ENCODE data around the gene LRP8. TPM values are rescaled to one million over a fixed set of nuclear protein-coding genes. Genes with fewer than 3 reads are reported as not detected.
"Not testable (repeated sequence)": the region's sequence is repeated elsewhere in the genome, so short reads cannot be mapped to it uniquely, and the experiment has no call there.

LRP8 gene
- total RNA-seq, 1 experiment from 2014 or later, result 69.5 TPM

DNA sequence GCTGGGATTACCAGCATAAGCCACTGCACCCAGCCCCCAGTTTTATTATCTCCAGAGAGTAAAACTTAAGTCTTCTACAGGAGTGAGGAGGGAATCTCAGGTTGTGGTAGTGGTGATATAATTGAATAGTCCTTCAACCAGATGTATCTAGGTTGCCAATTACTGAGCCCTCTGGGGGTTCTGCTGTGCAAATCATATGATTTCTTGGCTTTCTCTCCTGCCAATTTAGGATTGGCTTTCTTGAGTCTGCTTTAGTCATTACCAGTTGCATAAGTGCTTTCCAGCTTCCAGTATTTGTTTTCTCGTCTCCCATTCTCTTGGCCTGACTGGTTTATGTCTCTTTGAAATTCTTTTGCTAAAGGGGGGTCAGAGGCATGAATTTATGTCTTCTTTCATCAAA is 120.1 kb downstream of the LRP8 start:
- no peak for ATAC-seq
- POLR2A ChIA-PET, result no interaction called here

GRCh38 chr1:53206735-53207379 is 121.0 kb downstream of the LRP8 start:
- no peak for ATAC-seq
- no peaks in the 10 kb centered on the region for H3K27me3 Mint-ChIP-seq (ENCODE audit: low read depth)
- peaks cover 90% of the 10 kb centered on the region for H3K36me3 Mint-ChIP-seq

More for the DNA sequence above, 120.1 kb downstream of the LRP8 start:
- H3K4me3 Mint-ChIP-seq, result no peak overlapping the region
- peaks cover 81% of the 10 kb centered on the region for H3K36me3 Mint-ChIP-seq
- CTCF ChIA-PET, result no interaction called here
- H3K4me1 Mint-ChIP-seq, result no peaks in the 10 kb centered on the region
- no peak for DNase-seq (ENCODE audit: low spot score)
- no peak overlapping the region for H3K27ac Mint-ChIP-seq
- TF ChIP-seq, protein P1, sequence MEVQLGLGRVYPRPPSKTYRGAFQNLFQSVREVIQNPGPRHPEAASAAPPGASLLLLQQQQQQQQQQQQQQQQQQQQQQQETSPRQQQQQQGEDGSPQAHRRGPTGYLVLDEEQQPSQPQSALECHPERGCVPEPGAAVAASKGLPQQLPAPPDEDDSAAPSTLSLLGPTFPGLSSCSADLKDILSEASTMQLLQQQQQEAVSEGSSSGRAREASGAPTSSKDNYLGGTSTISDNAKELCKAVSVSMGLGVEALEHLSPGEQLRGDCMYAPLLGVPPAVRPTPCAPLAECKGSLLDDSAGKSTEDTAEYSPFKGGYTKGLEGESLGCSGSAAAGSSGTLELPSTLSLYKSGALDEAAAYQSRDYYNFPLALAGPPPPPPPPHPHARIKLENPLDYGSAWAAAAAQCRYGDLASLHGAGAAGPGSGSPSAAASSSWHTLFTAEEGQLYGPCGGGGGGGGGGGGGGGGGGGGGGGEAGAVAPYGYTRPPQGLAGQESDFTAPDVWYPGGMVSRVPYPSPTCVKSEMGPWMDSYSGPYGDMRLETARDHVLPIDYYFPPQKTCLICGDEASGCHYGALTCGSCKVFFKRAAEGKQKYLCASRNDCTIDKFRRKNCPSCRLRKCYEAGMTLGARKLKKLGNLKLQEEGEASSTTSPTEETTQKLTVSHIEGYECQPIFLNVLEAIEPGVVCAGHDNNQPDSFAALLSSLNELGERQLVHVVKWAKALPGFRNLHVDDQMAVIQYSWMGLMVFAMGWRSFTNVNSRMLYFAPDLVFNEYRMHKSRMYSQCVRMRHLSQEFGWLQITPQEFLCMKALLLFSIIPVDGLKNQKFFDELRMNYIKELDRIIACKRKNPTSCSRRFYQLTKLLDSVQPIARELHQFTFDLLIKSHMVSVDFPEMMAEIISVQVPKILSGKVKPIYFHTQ (CRISPR knock-in tag; IDR thresholded peaks at IDR 0.05), result no peak
- TF ChIP-seq CDX4 (CRISPR knock-in tag; IDR thresholded peaks at IDR 0.05; ENCODE audit: borderline replicate concordance) (no peak), FOXP1 (CRISPR knock-in tag; IDR thresholded peaks at IDR 0.05; ENCODE audit: borderline replicate concordance) (no peak), ESRRA (CRISPR knock-in tag; IDR thresholded peaks at IDR 0.05; ENCODE audit: borderline replicate concordance) (no peak), CBFB (CRISPR knock-in tag; IDR thresholded peaks at IDR 0.05; ENCODE audit: low read depth) (no peak), ZNF396 (CRISPR knock-in tag; IDR thresholded peaks at IDR 0.05; ENCODE audit: borderline replicate concordance) (no peak), GABPB1 (CRISPR knock-in tag; IDR thresholded peaks at IDR 0.05) (no peak), GRHL2 (CRISPR knock-in tag; IDR thresholded peaks at IDR 0.05; ENCODE audit: insufficient replicate concordance, severe bottlenecking) (no peak), NFATC4 (CRISPR knock-in tag; IDR thresholded peaks at IDR 0.05) (no peak), RELA (CRISPR knock-in tag; IDR thresholded peaks at IDR 0.05; ENCODE audit: borderline replicate concordance) (no peak)
- TF ChIP-seq, protein P2, sequence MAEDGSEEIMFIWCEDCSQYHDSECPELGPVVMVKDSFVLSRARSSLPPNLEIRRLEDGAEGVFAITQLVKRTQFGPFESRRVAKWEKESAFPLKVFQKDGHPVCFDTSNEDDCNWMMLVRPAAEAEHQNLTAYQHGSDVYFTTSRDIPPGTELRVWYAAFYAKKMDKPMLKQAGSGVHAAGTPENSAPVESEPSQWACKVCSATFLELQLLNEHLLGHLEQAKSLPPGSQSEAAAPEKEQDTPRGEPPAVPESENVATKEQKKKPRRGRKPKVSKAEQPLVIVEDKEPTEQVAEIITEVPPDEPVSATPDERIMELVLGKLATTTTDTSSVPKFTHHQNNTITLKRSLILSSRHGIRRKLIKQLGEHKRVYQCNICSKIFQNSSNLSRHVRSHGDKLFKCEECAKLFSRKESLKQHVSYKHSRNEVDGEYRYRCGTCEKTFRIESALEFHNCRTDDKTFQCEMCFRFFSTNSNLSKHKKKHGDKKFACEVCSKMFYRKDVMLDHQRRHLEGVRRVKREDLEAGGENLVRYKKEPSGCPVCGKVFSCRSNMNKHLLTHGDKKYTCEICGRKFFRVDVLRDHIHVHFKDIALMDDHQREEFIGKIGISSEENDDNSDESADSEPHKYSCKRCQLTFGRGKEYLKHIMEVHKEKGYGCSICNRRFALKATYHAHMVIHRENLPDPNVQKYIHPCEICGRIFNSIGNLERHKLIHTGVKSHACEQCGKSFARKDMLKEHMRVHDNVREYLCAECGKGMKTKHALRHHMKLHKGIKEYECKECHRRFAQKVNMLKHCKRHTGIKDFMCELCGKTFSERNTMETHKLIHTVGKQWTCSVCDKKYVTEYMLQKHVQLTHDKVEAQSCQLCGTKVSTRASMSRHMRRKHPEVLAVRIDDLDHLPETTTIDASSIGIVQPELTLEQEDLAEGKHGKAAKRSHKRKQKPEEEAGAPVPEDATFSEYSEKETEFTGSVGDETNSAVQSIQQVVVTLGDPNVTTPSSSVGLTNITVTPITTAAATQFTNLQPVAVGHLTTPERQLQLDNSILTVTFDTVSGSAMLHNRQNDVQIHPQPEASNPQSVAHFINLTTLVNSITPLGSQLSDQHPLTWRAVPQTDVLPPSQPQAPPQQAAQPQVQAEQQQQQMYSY (CRISPR knock-in tag; IDR thresholded peaks at IDR 0.05), result no peak
- peaks cover 45% of the 10 kb centered on the region for H3K9me3 Mint-ChIP-seq
- H3K27me3 Mint-ChIP-seq (ENCODE audit: low read depth), result no peaks in the 10 kb centered on the region

DNA sequence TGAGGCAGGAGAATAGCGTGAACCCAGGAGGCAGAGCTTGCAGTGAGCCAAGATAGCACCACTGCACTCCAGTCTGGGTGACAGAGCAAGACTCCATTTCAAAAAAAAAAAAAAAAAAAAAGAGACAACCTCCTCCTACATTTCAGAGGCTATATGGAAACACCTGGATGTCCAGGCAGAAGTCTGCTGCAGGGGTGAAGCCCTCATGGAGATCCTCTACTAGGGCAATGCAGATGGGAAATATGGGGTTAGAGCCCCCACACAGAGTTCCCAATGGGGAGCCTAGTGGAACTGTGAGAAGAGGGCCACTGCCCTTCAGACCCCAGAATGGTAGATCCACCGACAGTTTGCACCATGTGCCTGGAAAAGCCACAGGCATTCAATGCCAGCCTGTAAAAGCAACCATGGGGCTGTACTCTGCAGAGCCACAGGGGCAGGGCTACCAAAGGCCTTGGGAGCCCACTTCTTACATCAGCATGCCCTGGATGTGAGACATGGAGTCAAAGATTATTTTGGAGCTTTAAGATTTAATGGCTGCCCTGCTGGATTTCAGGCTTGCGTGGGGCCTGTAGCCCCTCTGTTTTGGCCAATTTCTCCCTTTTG is 121.7 kb downstream of the LRP8 start:
- DNase-seq (ENCODE audit: low spot score); H3K27ac Mint-ChIP-seq; H3K4me1 Mint-ChIP-seq; H3K4me3 Mint-ChIP-seq; H3K27me3 Mint-ChIP-seq (ENCODE audit: low read depth); ATAC-seq; CTCF ChIA-PET; POLR2A ChIA-PET: not testable (repeated sequence)
- Mint-ChIP-seq H3K36me3 (peaks cover 93% of the 10 kb centered on the region), H3K9me3 (peaks cover 45% of the 10 kb centered on the region)

More at GRCh38 chr1:53206735-53207379, 121.0 kb downstream of the LRP8 start:
- no peak for DNase-seq (ENCODE audit: low spot score)
- Mint-ChIP-seq H3K27ac (no peak overlapping the region), H3K4me1 (no peaks in the 10 kb centered on the region), H3K9me3 (peaks cover 45% of the 10 kb centered on the region), H3K4me3 (no peak overlapping the region)
- TF ChIP-seq HMGA2 (CRISPR knock-in tag; IDR thresholded peaks at IDR 0.05) (no peak), RORB (CRISPR knock-in tag; IDR thresholded peaks at IDR 0.05) (no peak), ATF1 (CRISPR knock-in tag; IDR thresholded peaks at IDR 0.05) (no peak)
- TF ChIP-seq, protein P3, sequence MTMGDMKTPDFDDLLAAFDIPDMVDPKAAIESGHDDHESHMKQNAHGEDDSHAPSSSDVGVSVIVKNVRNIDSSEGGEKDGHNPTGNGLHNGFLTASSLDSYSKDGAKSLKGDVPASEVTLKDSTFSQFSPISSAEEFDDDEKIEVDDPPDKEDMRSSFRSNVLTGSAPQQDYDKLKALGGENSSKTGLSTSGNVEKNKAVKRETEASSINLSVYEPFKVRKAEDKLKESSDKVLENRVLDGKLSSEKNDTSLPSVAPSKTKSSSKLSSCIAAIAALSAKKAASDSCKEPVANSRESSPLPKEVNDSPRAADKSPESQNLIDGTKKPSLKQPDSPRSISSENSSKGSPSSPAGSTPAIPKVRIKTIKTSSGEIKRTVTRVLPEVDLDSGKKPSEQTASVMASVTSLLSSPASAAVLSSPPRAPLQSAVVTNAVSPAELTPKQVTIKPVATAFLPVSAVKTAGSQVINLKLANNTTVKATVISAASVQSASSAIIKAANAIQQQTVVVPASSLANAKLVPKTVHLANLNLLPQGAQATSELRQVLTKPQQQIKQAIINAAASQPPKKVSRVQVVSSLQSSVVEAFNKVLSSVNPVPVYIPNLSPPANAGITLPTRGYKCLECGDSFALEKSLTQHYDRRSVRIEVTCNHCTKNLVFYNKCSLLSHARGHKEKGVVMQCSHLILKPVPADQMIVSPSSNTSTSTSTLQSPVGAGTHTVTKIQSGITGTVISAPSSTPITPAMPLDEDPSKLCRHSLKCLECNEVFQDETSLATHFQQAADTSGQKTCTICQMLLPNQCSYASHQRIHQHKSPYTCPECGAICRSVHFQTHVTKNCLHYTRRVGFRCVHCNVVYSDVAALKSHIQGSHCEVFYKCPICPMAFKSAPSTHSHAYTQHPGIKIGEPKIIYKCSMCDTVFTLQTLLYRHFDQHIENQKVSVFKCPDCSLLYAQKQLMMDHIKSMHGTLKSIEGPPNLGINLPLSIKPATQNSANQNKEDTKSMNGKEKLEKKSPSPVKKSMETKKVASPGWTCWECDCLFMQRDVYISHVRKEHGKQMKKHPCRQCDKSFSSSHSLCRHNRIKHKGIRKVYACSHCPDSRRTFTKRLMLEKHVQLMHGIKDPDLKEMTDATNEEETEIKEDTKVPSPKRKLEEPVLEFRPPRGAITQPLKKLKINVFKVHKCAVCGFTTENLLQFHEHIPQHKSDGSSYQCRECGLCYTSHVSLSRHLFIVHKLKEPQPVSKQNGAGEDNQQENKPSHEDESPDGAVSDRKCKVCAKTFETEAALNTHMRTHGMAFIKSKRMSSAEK (CRISPR knock-in tag; IDR thresholded peaks at IDR 0.05; ENCODE audit: borderline replicate concordance), result no peak
- ChIA-PET CTCF (no interaction called here), POLR2A (no interaction called here)

- POLR2A ChIA-PET; ATAC-seq; H3K4me1 Mint-ChIP-seq; CTCF ChIA-PET; H3K4me3 Mint-ChIP-seq; DNase-seq (ENCODE audit: low spot score); H3K27ac Mint-ChIP-seq; H3K27me3 Mint-ChIP-seq (ENCODE audit: low read depth): not testable (repeated sequence)
- Mint-ChIP-seq H3K36me3 (peaks cover 96% of the 10 kb centered on the region), H3K9me3 (peaks cover 45% of the 10 kb centered on the region)
Observed at GRCh38 chr1:53205496-53205895, 122.4 kb downstream of the LRP8 start.
